ENCODE results near the gene MCTP2.

MCTP2 gene, protein sequence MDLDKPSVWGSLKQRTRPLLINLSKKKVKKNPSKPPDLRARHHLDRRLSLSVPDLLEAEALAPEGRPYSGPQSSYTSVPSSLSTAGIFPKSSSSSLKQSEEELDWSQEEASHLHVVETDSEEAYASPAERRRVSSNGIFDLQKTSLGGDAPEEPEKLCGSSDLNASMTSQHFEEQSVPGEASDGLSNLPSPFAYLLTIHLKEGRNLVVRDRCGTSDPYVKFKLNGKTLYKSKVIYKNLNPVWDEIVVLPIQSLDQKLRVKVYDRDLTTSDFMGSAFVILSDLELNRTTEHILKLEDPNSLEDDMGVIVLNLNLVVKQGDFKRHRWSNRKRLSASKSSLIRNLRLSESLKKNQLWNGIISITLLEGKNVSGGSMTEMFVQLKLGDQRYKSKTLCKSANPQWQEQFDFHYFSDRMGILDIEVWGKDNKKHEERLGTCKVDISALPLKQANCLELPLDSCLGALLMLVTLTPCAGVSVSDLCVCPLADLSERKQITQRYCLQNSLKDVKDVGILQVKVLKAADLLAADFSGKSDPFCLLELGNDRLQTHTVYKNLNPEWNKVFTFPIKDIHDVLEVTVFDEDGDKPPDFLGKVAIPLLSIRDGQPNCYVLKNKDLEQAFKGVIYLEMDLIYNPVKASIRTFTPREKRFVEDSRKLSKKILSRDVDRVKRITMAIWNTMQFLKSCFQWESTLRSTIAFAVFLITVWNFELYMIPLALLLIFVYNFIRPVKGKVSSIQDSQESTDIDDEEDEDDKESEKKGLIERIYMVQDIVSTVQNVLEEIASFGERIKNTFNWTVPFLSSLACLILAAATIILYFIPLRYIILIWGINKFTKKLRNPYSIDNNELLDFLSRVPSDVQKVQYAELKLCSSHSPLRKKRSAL

GRCh38 chr15:94230883-94231722 is at the start of gene MCTP2:
Gene MCTP2 (plus strand): TSS chr15:94231561. CDS start chr15:94298266, 66,705 bp downstream.
- peak; percentile 79 to 84 for DNase-seq

DNA sequence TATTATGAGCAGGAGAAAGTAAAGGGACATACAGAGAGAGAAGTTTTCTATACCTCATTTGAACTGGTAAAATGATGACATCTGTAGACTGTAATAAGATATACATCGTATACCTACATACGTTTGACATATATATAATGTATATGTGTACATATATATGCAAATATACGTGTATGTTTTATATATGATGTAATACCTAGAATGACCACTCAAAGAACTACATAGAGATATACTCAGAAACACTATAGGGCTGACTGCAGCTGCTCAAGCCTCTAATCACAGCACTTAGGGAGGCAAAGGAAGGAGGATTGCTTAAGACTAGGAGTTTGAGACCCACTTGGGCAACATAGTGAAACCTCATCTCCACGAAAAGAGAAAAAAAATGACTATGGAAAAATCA is 48.5 kb upstream of the MCTP2 start:
- DNase-seq: no peak

DNA sequence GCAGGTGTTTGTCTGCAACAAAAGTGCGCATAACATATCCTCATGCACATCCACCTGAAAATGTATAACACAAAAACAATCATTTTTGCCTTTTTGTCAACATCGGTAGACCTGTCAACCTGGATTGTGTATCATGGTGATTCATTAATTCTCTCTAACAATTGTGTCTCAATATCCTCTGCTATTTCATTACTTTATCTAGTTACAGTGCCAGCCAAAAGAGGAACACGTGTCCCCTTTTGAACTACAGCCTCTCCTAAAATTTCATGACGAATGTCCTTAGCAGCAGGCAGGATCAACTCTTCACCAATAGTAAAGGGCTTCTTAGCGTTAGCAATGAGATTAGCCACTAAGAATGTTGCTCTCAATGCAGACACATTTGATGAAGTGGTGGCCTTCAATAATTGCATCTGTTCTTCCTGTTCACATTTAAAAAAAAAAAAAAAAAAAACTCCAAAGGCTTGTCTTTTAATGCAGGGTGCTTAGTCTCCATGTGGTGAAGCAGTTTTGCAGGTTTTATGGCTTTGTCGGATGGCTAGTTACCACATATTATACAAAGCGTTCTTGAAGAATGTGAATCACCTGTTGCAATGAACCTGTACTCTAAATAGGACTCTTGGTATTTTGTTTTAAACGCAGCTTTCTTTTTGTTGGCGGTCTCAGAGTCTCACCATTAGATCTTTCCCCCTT is 45.7 kb upstream of the MCTP2 start:
- DNase-seq: no peak

GRCh38 chr15:94186770-94187331 is 44.5 kb upstream of the MCTP2 start:
- no peak for DNase-seq

DNA sequence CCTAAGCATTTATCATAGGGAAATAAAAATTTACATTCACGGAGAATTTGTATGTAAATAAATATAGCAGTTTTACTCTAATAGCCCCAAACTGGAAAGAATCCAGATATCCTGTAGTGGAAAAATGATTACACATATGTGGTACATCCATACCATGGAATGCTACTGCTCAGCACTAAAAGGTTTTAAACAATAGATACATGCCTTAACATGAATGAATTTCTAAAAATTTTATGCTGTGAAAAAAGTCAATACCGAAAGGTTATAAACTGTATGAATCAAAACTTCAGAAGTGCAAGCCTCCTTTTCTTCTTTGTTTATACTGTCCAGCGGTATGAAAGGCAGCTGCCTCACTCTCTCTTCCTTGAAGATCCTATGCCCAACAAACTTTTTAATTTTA is 37.5 kb upstream of the MCTP2 start:
- no peak for DNase-seq

DNA sequence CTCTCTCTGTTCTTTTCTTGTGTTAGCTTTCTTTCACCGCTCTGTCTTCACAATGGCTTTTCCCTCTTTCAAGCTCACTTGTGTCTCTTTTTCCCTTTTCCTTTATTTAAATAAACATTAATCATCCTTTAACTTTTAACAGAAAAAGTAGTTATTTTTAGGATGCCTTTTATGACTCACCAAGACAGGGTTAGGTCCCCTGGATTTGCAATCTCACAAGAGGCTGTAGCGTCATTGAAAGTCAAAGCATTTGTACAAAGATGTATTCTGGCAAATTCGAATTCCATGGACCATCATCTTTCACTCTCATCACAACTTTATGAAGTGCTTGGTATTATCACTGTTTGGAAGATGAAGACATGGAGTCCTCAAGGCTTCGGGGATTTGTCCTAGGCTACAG is 34.8 kb upstream of the MCTP2 start:
- DNase-seq: no peak

- DNase-seq: no peak
Observed at GRCh38 chr15:94198633-94199032, 32.7 kb upstream of the MCTP2 start.

GRCh38 chr15:94199725-94200124 is 31.6 kb upstream of the MCTP2 start:
- no peak for DNase-seq

- no peak for DNase-seq
Observed at GRCh38 chr15:94203306-94203705, 28.1 kb upstream of the MCTP2 start.

DNA sequence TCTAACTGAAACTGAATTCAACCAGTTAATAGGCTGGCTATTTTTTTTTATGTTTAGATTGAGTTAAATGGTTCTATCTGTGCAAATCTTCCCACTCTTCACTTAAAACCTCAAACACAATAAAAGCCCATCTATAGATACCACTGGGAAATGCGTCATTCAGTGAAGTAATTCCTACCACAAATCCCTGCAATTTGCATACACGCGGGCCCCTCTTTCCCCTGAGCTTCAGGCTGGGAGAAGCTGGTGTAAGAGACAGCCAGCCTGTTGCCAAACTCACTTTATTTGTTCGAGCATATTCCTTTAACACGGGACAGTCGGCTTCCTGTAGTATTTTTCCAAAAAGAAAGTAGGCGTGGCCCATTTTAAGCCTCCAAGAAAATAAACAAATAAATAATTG is 26.0 kb upstream of the MCTP2 start:
- DNase-seq: peak; percentile 18 to 34

- DNase-seq: peak; percentile 31 to 54
Observed at GRCh38 chr15:94206463-94207167, 24.7 kb upstream of the MCTP2 start.

DNA sequence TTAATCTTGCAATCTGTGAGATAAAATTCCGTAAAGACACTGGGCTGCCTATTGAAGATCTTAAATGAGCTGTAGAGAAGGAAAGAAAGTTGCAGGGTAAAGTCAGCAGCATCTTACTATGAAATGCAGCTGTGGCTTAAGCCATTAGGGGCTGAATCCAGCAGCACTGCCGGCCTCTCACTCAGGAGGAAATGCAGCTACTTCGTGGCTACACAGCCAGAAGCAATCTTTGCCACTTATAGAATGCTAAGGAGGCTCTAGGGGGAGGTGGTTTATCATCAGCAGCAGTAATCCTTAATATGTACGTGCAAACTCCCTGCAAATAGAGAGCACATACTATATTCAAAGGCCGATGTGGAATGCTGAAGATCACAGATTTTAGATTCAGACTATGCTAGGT is 19.1 kb upstream of the MCTP2 start:
- no peak for DNase-seq

DNA sequence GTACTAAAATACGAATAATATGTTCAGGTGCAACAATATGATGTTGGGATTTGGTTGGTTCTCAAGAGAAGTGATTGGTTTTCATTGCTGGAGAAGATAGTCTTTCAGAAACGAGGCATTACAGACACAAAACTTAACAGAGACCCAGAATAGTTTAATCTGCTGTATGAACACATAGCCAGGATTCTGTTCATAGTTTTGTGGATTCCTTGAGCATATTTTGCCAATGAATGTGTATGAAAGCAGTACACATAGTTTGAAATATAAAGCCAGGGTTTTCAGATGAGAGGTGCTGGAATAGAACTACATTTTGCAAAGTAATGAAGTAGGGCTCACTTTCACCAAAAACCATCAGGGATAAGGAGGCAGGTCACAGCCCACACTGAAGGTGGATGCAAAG is 5.7 kb upstream of the MCTP2 start:
- no peak for DNase-seq

- DNase-seq: no peak
Observed at GRCh38 chr15:94228611-94229010, 2.8 kb upstream of the MCTP2 start.

DNA sequence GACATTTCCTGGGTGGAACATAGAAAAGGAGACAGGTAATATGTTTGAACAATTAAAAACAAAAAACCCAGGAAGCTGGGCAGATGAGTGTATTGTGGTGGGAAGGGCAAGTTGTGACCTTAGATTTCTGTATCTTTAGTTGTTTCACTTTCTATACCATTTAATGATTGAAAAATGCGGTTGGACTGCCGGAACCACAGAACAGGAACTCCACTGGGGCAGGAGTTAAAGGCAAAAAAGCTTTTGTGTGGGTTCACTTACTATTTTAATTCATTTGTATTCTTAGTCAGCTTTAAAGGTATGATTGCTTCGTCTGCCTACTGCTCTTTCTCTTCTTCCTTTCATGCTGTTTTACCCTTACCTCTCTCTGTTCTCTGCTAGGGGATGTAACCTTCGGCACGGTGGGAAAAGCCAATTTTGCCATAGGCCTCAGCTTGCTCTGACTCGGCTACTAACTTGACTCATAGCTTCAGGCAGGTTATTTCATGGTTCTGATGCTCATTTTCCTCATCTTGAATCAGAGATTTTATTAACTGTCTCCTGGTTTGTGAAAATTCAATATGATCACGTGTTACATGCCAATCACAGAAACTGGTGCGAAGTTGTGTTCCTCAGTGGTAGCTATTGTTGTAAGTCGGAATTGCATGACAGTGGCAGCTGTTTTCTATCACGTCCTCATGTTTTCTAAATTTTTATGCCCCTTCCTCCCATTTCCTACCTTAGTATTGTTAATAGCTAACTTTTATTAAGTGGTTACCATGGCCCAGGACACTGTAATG is 1.6 kb upstream of the MCTP2 start:
- peak; percentile 43 to 56 for DNase-seq

- DNase-seq: no peak
Observed at GRCh38 chr15:94230431-94230882, 904 bp upstream of the MCTP2 start.

DNA sequence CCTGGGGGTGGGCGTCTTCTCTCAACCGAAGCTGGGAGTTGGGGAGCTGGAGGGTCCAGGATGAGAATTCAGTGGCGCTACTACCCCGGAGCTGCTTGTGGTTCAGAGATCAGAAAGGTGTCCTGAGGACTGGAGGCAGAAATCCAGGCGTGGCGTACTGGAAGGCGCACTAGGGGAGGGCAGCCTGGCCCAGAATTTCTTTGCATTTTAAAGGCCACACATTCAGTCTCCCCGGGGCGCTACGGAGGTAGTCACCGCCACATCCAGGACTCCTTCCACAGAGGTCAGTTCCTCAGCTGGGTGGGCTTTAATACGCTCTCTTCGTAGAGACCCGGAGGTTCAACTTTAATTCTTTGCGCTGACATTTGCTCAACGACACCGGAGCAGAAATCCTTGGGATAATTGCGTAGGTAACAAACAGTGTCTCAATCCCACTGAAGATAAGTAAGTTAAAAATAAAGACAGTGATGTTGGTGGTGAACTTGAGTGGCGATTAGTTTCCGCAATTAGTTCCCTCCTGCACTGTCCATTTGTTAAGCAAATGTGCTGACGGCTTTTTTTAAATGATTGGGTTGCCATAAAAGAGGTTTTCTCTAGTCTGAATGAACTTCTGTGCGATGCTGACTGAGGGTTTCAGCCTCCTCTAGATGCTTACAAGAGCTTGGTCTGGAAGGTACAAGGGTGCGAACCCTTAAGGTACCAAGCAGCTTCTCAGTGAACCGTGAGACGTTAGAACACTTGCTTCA is 535 bp downstream of the MCTP2 start:
- peak; percentile 16 to 30 for DNase-seq

- no peak for DNase-seq
Observed at GRCh38 chr15:94233441-94233840, 2.1 kb downstream of the MCTP2 start.

DNA sequence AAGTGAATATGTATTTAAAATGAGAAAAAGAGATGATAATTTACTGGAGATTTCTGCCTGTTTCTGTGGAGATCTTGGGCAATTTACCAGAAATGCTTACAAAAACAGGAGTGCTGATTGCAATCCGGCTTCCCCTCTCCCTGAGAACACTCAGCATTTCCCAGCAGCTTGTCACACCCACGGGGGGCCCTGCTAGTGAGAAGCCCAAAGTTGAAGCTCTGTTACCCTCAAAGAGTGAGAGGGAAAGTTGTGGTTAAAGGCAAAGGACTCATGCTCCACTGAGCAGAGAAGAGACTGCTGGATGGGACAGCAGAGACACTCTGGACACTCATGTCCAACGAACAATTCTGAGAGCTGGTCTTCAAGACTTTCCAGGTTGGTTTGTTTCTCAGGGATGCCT is 2.9 kb downstream of the MCTP2 start:
- DNase-seq: peak; percentile 62 to 74

DNA sequence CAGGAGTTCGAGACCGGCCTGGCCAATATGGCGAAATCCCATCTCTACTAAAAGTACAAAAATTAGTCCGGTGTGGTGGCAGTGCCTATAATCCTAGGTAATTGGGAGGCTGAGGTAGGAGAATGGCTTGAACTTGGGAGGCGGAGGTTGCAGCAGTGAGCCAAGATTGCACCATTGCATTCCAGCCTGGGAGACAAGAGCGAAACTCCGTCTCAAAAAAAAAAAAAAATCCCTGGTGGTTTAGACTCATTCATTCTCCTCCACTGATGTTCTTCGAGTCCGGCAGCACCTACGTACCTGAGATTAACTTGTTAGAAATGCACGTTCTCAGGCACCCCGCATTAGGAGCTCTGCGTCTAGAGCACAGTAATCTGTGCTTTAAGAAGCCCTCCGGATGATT is 3.7 kb downstream of the MCTP2 start:
- DNase-seq: no peak

All from activated CD4-positive, alpha-beta T cell treated with anti-CD3 and anti-CD28 coated beads, Interleukin-2, amount 50 U/mL, for 48 hours (primary cell).